HepG2 (cell line): Measurements from ENCODE around the gene USP5. TPM values are rescaled to one million over a fixed set of nuclear protein-coding genes. Genes with fewer than 3 reads are reported as not detected.
A peak's percentile ranks its signal among the peaks of the same experiment; 100 is the strongest.

ENCODE experiments used
- BCL6 ChIP-seq: IDR thresholded peaks from 2 replicates; pipeline ENCODE4 v1.6.1; 2016; ENCODE audit warnings: missing genetic modification reagents, missing compliant biosample characterization
- ETV6 ChIP-seq: sonication (generic); formaldehyde crosslinking; conservative IDR thresholded peaks from 2 replicates; pipeline ENCODE4 v1.4.0; 2020; ENCODE audit warnings: missing genetic modification reagents
- FIP1L1 ChIP-seq: fragments of 200-400 bp; formaldehyde crosslinking; IDR thresholded peaks from 2 replicates; pipeline ENCODE4 v1.6.1; 2018; ENCODE audit warnings: low read depth, mild to moderate bottlenecking, low read length, moderate library complexity, borderline replicate concordance; ENCODE audit not compliant: insufficient read depth
- GABPB1 ChIP-seq: IDR thresholded peaks from 2 replicates; pipeline ENCODE4 v1.6.1; 2016; ENCODE audit warnings: mild to moderate bottlenecking, missing genetic modification reagents, moderate library complexity, missing compliant biosample characterization
- HOXA7 ChIP-seq: sonication (generic); formaldehyde crosslinking; IDR thresholded peaks from 2 replicates; pipeline ENCODE4 v1.8.1; 2022; ENCODE audit warnings: mild to moderate bottlenecking, missing genetic modification reagents, moderate library complexity
- HOXD1 ChIP-seq: sonication (generic); formaldehyde crosslinking; IDR thresholded peaks from 2 replicates; pipeline ENCODE4 v1.5.0; 2020; ENCODE audit warnings: missing genetic modification reagents
- JARID2 ChIP-seq: sonication (generic); formaldehyde crosslinking; IDR thresholded peaks from 2 replicates; pipeline ENCODE4 v1.8.1; 2023; ENCODE audit warnings: missing genetic modification reagents, inconsistent platforms; ENCODE audit not compliant: insufficient replicate concordance
- MEIS2 ChIP-seq: sonication (generic); formaldehyde crosslinking; IDR thresholded peaks from 2 replicates; pipeline ENCODE4 v1.9.0; 2021; ENCODE audit warnings: mild to moderate bottlenecking, missing genetic modification reagents
- MXD4 ChIP-seq: IDR thresholded peaks from 2 replicates; pipeline ENCODE4 v1.6.1; 2016; ENCODE audit warnings: mild to moderate bottlenecking, missing biosample characterization, missing genetic modification reagents
- NCOA2 ChIP-seq: sonication (generic); formaldehyde crosslinking; IDR thresholded peaks from 2 replicates; pipeline ENCODE4 v1.8.0; 2022; ENCODE audit warnings: inconsistent platforms
- NR1H2 ChIP-seq: sonication (generic); formaldehyde crosslinking; IDR thresholded peaks from 2 replicates; pipeline ENCODE4 v1.8.1; 2022; ENCODE audit warnings: low read depth, missing genetic modification reagents, borderline replicate concordance
- POLR2G ChIP-seq: fragments of 200-400 bp; formaldehyde crosslinking; IDR thresholded peaks from 2 replicates; pipeline ENCODE4 v1.6.1; 2018; ENCODE audit warnings: mild to moderate bottlenecking, low read depth, low read length, moderate library complexity
- RCOR2 ChIP-seq: IDR thresholded peaks from 2 replicates; pipeline ENCODE4 v1.6.1; 2016; ENCODE audit warnings: missing biosample characterization, missing genetic modification reagents
- STAG1 ChIP-seq: sonication (generic); formaldehyde crosslinking; IDR thresholded peaks from 2 replicates; pipeline ENCODE4 v1.4.0; 2020; ENCODE audit warnings: missing genetic modification reagents
- ZNF17 ChIP-seq: sonication (generic); formaldehyde crosslinking; IDR thresholded peaks from 2 replicates; pipeline ENCODE4 v1.5.0; 2020; ENCODE audit warnings: mild to moderate bottlenecking, missing genetic modification reagents
- polyA plus RNA-seq, 8 experiments: library from polyadenylated mRNA; depleted of rRNA in 3 of 8; stranded (reverse) in 7 of 8; unstranded in 1 of 8; fragments of >200 nt; fragmentation: Illumina TruSeq in 4 of 8; extraction: Trizol in 4 of 8; gene quantifications; 2 replicates each; pipeline versions ENCODE4 v1.2.1 to v1.2.3, GENCODE V29; 2011 to 2016; ENCODE audit warnings: low read depth in 4 of 8, missing spikeins in 1 of 8, mixed read lengths in 1 of 8; ENCODE audit not compliant: insufficient read depth in 1 of 8
- total RNA-seq, 5 experiments: library from RNA; depleted of rRNA; stranded (reverse); fragments of >200 nt; fragmentation: Illumina TruSeq; extraction: Trizol; gene quantifications; 2 replicates each; pipeline ENCODE4 v1.2.3, GENCODE V29; 2016; ENCODE audit warnings: low read depth in 1 of 5
- TF ChIP-seq, protein P1 (sequence below): sonication (generic); formaldehyde crosslinking; IDR thresholded peaks from 2 replicates; pipeline ENCODE4 v1.5.0; 2020; ENCODE audit warnings: mild to moderate bottlenecking, missing genetic modification reagents, borderline replicate concordance
- TF ChIP-seq, protein P2 (sequence below): sonication (generic); formaldehyde crosslinking; IDR thresholded peaks from 2 replicates; pipeline ENCODE4 v1.4.0; 2020; ENCODE audit warnings: missing genetic modification reagents
- TF ChIP-seq, protein P3 (sequence below): sonication (generic); formaldehyde crosslinking; IDR thresholded peaks from 2 replicates; pipeline ENCODE4 v1.8.0; 2022; ENCODE audit warnings: mild to moderate bottlenecking, missing genetic modification reagents
- TF ChIP-seq, protein P4 (sequence below): sonication (generic); formaldehyde crosslinking; conservative IDR thresholded peaks from 2 replicates; pipeline ENCODE4 v1.5.0; 2020; ENCODE audit warnings: missing genetic modification reagents

Gene USP5
- total and polyA plus RNA-seq, 2 of the 13 experiments (the other 11 are each of a cell fraction or from before 2014, with no cell fraction given), result 39.6 to 56.0 TPM

DNA sequence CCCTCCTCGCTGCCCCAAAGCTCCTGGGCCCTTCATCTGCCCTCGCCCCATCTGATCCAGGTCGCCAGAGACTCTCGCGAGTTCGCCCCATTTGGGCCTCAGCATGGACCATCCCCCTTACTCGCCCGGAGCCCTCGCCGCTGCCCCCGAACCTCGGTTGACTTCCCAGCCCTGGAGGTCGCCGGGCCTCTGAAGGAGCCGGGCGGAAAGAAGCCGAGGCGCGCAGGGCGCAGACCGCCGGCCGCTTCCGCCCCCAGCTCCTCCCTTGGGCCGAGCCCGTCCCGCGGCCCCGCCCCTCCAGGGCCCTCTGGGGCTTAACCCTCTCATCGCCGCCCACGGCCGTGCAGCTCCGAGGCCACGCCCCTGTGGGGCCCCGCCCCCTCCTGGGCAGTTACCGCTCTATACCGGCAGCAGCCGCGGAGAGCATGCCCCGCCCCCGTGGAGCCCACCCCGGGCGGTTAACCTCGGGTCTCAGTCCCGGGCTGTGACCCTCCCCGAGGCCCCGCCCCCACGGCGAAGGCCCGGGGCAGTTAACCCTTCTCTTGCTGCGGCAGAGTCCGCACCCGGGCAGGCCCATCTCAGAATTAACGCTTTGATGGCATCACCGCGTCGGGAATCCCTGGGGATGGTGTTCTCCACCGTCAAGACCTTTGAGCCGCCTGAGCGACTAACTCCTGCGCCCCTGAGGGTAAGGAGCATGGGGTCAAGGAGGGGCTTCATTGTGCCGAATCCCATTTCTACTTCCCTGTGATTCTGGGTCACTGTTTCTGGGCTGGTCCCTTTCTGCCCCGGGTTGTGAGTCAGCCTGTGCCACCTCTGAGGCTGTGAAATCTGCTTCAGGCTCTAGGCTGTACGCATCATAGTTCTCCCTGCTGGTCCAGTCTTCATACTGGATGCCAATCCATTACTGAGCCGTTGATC lies 21.4 kb downstream of the USP5 start, which contains the start of gene SPSB2 (continued):
- TF ChIP-seq JARID2, result no peak
- TF ChIP-seq ETV6 (CRISPR knock-in tag), result no peak; the same call in 1 of the 2 replicates
- no peak; the same call in 1 of the 2 replicates for TF ChIP-seq MXD4
- TF ChIP-seq, protein P1, sequence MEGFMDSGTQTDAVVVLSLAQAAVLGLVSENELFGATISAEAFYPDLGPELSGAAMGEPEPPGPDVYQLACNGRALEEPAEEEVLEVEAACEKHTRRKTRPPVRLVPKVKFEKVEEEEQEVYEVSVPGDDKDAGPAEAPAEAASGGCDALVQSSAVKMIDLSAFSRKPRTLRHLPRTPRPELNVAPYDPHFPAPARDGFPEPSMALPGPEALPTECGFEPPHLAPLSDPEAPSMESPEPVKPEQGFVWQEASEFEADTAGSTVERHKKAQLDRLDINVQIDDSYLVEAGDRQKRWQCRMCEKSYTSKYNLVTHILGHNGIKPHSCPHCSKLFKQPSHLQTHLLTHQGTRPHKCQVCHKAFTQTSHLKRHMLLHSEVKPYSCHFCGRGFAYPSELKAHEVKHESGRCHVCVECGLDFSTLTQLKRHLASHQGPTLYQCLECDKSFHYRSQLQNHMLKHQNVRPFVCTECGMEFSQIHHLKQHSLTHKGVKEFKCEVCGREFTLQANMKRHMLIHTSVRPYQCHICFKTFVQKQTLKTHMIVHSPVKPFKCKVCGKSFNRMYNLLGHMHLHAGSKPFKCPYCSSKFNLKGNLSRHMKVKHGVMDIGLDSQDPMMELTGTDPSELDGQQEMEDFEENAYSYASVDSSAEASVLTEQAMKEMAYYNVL (CRISPR knock-in tag), result no peak
- TF ChIP-seq NCOA2 (CRISPR knock-in tag), result no peak; the same call in none of the 2 replicates
- TF ChIP-seq, protein P2, sequence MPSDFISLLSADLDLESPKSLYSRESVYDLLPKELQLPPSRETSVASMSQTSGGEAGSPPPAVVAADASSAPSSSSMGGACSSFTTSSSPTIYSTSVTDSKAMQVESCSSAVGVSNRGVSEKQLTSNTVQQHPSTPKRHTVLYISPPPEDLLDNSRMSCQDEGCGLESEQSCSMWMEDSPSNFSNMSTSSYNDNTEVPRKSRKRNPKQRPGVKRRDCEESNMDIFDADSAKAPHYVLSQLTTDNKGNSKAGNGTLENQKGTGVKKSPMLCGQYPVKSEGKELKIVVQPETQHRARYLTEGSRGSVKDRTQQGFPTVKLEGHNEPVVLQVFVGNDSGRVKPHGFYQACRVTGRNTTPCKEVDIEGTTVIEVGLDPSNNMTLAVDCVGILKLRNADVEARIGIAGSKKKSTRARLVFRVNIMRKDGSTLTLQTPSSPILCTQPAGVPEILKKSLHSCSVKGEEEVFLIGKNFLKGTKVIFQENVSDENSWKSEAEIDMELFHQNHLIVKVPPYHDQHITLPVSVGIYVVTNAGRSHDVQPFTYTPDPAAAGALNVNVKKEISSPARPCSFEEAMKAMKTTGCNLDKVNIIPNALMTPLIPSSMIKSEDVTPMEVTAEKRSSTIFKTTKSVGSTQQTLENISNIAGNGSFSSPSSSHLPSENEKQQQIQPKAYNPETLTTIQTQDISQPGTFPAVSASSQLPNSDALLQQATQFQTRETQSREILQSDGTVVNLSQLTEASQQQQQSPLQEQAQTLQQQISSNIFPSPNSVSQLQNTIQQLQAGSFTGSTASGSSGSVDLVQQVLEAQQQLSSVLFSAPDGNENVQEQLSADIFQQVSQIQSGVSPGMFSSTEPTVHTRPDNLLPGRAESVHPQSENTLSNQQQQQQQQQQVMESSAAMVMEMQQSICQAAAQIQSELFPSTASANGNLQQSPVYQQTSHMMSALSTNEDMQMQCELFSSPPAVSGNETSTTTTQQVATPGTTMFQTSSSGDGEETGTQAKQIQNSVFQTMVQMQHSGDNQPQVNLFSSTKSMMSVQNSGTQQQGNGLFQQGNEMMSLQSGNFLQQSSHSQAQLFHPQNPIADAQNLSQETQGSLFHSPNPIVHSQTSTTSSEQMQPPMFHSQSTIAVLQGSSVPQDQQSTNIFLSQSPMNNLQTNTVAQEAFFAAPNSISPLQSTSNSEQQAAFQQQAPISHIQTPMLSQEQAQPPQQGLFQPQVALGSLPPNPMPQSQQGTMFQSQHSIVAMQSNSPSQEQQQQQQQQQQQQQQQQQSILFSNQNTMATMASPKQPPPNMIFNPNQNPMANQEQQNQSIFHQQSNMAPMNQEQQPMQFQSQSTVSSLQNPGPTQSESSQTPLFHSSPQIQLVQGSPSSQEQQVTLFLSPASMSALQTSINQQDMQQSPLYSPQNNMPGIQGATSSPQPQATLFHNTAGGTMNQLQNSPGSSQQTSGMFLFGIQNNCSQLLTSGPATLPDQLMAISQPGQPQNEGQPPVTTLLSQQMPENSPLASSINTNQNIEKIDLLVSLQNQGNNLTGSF (CRISPR knock-in tag), result no peak
- TF ChIP-seq GABPB1 (CRISPR knock-in tag), result peak; percentile 88
- TF ChIP-seq HOXA7 (CRISPR knock-in tag), result no peak
- 0 out of 2 replicates have a peak, but pooled peaks have one; percentile 40 for TF ChIP-seq BCL6 (CRISPR knock-in tag)
- TF ChIP-seq, protein P3, sequence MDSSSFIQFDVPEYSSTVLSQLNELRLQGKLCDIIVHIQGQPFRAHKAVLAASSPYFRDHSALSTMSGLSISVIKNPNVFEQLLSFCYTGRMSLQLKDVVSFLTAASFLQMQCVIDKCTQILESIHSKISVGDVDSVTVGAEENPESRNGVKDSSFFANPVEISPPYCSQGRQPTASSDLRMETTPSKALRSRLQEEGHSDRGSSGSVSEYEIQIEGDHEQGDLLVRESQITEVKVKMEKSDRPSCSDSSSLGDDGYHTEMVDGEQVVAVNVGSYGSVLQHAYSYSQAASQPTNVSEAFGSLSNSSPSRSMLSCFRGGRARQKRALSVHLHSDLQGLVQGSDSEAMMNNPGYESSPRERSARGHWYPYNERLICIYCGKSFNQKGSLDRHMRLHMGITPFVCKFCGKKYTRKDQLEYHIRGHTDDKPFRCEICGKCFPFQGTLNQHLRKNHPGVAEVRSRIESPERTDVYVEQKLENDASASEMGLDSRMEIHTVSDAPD (CRISPR knock-in tag), result no peak
- no peak for TF ChIP-seq HOXD1 (CRISPR knock-in tag)
- TF ChIP-seq, protein P4, sequence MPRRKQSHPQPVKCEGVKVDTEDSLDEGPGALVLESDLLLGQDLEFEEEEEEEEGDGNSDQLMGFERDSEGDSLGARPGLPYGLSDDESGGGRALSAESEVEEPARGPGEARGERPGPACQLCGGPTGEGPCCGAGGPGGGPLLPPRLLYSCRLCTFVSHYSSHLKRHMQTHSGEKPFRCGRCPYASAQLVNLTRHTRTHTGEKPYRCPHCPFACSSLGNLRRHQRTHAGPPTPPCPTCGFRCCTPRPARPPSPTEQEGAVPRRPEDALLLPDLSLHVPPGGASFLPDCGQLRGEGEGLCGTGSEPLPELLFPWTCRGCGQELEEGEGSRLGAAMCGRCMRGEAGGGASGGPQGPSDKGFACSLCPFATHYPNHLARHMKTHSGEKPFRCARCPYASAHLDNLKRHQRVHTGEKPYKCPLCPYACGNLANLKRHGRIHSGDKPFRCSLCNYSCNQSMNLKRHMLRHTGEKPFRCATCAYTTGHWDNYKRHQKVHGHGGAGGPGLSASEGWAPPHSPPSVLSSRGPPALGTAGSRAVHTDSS (CRISPR knock-in tag), result no peak
- peak; percentile 58 for TF ChIP-seq POLR2G
- TF ChIP-seq MEIS2 (CRISPR knock-in tag), result no peak
- no peak for TF ChIP-seq FIP1L1
- TF ChIP-seq RCOR2 (CRISPR knock-in tag), result no peak; the same call in 1 of the 2 replicates
- TF ChIP-seq STAG1 (CRISPR knock-in tag), result no peak
- TF ChIP-seq ZNF17, result no peak
- TF ChIP-seq NR1H2 (CRISPR knock-in tag), result no peak
